Hematopoietic multipotent progenitor cell treated with erythropoietin and hydrocortisone succinate and interleukin-3 and kit ligand, for 8 days (in vitro differentiated cells): ENCODE data around the gene TAAR6.
"Not testable (repeated sequence)": the region's sequence is repeated elsewhere in the genome, so short reads cannot be mapped to it uniquely, and the experiment has no call there.

ENCODE experiments used
- DNase-seq: peaks from one replicate; pipeline ENCODE4 v3.0.0-alpha.2; 2015

Gene TAAR6

DNA sequence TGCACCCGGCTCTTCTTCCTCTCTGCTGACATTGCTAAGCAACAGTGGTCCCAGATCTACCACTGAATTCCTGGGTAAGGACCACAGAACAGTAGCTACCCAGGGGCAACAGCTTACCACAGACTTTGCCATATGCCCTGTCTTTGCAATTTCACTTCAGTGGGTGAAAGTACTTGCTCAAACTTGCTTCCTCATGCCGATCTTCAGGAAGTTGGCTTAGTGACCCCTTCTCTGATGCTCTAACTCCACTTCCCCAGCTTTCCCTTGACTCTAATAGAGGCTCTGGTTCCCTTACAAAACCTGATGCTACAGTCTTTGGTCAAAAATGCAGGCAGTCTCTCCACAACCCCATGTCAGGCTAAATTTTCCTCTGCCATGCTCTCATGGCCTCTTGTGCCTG is 22.7 kb downstream of the TAAR6 start:
- DNase-seq, result no peak

DNA sequence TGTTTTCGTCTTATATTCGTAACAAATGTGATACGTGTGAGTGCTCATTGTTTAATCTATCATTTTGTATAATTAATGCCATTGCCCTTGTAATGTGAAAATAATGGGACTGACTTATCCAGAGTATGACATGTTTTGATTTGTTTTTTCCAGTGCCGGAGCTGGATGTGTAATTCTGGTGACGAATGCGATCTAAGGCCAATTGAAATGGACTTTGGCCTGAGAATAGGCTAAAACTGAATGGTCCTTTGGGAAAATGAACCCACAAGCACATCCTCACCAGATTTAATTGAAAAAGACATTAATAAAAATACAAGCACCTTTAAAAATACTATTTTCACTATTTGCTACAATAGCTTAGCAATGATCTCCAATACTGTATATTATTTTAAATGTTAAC is 26.1 kb downstream of the TAAR6 start:
- no peak for DNase-seq

DNA sequence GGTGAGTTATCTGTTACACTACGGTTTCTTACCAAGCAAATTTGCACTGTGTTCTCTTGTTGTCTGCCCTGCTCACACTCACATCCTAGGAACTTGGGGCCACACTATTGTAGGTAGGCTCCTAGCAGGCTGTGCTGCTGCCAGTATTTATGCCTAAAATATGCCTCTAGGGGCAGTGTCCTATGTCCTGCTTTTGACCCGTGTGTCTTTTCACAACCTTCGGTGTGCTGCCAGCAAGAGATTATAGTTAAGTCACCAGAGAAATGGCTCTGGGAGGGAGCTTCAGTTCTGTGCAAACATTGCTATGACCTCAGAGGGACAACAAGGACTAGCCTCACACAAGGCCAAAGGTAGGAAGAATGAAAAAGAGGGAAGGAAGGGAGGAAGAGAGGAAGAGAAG is 28.4 kb downstream of the TAAR6 start:
- DNase-seq, result peak; percentile 4

DNA sequence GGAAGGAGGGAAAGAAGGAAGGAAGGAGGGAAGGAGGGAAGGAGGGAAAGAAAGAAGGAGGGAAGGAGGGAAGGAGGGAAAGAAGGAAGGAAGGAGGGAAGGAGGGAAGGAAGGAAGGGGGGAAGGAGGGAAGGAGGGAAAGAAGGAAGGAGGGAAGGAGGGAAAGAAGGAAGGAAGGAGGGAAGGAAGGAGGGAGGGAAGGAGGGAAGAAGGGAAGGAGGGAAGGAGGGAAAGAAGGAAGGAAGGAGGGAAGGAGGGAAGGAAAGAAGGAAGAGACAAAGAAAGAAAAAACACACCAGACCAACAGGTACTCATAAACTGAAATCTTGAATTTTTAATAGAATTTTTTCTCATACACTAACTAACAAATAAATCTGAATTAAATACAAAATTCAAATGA is 30.8 kb downstream of the TAAR6 start:
- DNase-seq, result not testable (repeated sequence)

DNA sequence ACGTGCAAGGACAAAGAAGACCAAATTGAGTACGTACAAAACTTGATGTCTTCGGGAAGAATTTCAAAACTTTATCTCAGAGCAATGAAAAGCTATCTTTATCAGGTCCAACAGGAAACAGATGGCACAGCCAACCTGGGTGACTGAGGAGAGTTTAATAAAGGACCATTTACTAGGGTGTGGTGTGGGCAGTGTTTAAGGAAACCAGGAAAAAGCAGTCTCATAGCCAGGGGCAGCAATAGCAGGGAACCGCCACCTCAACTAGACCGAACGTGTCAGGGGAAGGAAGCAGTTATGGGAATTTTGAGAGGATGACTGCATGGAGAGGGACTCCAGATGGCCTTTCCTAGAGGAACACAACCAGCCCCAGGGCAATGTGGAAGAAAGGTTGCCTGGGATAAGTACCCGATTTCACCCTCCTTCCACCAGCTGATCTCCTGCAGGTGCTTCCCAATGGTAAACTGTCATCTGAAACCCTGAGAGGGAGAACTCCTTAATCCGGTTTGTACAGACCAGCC is 34.6 kb downstream of the TAAR6 start:
- DNase-seq, result no peak

DNA sequence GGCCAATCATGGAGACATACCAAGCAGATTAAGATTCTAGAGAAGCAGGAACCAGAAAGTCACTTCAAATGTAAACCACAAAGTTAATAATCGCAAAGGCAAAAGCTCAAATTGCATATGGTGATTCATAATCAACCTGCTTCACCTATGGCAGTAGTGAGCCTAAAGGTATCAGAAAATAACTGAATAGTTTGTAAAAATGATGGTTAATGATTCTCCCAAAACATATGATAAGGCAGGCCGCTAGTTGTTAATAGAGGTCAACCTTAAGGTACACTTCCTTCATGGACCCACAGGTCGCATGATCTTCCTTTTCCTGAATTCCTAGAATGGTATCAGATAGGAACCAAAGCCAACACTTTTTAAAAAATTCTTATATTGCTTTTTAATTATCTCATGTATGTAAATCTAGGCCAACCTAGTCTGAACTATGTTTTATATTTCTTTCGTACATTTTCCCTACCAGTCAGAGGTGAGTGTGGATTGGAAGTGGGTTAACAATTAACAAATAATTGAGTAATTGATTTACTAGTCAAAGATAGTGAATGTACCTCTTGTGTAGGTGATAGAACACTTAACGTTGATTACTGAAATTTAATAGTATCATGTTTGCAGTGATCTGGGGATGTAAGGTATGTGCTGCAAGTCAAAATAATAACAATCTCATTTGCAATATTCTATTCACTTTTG is 37.6 kb downstream of the TAAR6 start:
- no peak for DNase-seq

DNA sequence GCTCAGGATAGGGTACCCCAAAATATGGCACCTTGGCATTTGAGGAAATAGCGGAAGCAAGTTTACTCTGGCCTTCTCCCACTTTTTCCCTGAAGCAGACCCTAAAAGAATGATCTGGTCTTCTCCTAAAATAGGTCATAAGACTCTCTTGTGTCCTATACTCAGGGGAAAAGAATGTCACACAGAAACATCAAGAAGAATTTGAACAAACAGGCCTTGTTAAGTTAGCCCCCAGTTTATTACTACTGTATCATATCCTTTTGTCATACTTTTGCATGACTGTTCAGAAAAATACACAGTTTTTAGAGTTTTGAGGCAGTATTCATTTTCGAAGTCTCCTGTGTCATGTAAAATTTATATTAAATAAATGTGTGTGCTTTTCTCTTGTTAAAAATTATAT is 41.5 kb downstream of the TAAR6 start:
- DNase-seq, result no peak

DNA sequence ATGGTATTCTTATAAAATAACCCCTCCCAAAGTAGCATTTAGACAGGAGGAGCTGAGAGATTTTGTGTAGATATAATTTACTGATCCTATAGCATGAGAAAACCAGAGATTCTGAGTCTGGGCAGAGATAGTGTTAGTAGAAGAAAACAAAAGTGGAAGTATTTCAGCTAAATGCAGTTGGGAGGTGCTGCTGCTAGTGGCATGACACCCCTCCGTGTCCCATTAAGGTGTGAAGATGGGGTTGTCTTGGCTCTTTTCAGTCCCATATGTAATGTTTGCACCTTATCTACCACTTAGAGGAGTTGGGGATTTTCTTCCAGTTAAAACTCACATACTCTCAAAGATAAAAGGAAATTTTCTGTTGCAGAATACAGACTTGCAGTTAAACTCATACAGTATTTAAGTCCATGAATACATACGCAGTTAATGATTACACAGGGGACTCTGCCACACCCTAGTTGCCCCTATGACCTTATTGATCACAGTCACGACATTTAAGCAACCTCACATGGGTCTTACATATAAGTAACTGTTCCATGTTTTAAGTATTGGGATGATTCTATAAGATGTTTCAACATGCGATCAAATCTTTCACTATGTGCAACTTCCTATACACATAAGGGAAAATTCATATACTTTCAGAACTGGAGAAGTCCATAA is 42.5 kb downstream of the TAAR6 start:
- DNase-seq, result no peak

DNA sequence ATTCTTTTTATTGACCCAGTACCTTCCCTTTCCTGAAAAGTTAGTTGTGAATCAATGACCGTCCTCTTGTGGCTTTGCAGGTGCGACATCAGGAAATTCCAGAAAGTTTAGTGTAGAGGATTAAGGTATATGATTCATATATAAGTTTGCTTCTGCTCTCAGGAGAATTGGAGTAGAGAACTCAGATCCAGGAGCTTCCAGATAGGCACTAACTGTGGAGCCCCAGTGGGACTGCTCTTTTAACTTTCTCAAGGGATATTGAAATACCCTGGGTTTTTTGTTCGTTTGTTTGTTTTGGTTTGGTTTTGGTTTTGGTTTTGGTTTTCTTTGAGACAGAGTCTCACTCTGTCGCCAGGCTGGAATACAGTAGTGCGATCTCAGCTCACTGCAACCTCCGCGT is 44.4 kb downstream of the TAAR6 start:
- DNase-seq, result no peak

DNA sequence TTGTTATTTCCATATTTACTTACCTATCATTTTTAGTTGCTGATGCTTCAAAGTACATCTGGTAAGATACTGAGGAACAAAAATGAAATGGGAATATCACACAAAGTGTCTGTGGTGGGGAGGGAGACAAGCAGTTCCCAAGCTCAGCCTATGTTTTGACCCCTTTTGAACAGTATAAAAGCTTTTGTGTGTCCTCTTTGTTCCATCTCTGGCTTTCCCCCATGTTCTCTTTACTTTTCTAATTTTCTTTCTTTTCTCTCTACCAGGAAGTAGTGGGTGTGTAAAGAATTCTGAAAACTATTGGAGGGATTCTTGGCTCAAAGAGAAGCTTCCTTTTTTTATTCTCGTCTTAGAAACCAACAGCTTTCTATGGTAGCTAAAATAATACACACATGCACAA is 46.6 kb downstream of the TAAR6 start:
- no peak for DNase-seq
